ENCODE measurements around the gene PSG4. TPM values are rescaled to one million over a fixed set of nuclear protein-coding genes. Genes with fewer than 3 reads are reported as not detected.
"Not testable (repeated sequence)": the region's sequence is repeated elsewhere in the genome, so short reads cannot be mapped to it uniquely, and the experiment has no call there.

The PSG4 gene
- total RNA-seq (not detected), polyA plus RNA-seq (not detected)

DNA sequence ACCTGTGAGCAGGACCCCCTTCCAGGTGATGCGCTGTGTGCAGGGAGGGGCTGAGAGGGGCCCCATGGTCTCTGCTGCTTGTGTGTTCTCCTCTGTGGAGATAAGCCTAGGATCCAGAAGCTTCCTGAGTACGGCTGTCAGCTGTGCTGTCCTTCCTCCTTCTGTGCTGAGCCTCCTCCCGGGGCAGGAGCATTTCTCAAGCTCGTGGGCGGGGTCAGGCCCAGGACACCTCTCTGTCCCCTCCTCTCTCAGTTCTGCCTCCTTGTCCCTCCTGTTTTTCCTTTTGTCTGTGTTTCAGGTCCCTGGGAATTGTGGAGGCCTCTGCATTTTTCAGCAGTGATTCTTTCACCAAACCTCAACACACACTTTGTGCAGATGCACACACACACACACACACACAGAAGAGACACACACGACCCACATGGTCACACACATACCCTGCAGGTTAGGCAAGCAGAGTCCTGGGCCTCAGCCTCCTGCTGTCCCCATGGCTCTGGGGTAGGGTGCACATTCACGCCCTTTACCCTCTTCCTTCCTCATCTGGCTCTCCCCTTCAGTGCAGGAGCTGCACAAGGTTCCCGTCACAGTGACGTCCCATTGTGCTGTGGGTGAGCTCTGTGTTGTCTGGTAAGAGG, at the start of gene PSG4:
TSS of gene PSG4 (minus strand) at position 168 of the 635 bp plus-strand sequence. CDS start at position 66, 102 bp downstream.
- H3K4me3 ChIP-seq (ENCODE audit: low read length); H3K4me3 Mint-ChIP-seq; H3K9me3 Mint-ChIP-seq; H3K36me3 ChIP-seq (ENCODE audit: insufficient read depth, low read length); POLR2A ChIA-PET; H3K4me1 ChIP-seq (ENCODE audit: insufficient read depth, low read length); H3K4me1 Mint-ChIP-seq; H3K36me3 Mint-ChIP-seq; H3K9me3 ChIP-seq (ENCODE audit: low read length); H3K27ac ChIP-seq (ENCODE audit: low read depth, low read length); DNase-seq; H3K27me3 ChIP-seq (ENCODE audit: insufficient read depth, low read length, poor library complexity, severe bottlenecking); H3K27ac Mint-ChIP-seq; CTCF ChIA-PET: not testable (repeated sequence)
- peaks cover 2 to 19% of the 10 kb centered on the region in 2 donors for H3K27me3 Mint-ChIP-seq

DNA sequence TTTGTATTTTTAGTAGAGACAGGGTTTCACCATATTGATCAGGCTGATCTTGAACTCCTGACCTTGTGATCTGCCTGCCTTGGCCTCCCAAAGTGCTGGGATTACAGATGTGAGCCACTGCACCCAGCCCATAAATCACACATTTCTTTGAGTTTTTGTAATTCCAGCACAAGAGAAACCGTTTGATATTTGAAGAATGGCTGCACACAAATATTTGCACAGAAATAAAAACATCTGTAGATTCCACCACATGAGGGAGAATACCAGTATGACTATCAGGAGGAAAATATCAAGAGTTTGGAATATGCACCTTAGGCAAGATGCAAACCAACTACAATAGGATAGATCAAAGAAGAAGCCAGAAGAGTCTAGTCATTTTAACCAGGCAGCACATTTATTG, 46.0 kb upstream of the PSG4 start:
- CTCF ChIA-PET; H3K4me1 ChIP-seq (ENCODE audit: insufficient read depth, low read length): not testable (repeated sequence)

DNA sequence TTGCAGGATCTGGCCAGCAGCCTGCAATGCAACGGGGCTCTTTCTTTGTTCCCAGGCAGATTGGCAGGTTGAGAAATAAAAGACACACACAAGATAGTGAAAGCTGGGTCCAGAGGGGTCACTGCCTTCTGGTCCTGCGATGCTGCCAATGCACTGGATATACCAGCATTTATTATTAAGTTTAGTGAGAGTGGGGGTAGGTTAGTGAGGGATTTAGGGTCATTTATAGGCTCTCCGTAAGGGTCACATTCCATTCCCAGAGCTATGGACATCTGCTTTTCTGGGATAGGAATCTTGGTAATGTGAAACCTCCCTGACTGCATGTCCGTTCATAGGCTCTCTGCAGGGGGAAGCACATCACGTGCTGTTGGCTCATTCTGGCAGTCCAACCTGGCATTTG, 44.9 kb upstream of the PSG4 start:
- H3K27me3 Mint-ChIP-seq: peaks cover 0 to 22% of the 10 kb centered on the region in 2 donors
- H3K36me3 ChIP-seq (ENCODE audit: insufficient read depth, low read length); H3K4me3 Mint-ChIP-seq; H3K4me1 ChIP-seq (ENCODE audit: insufficient read depth, low read length); H3K27ac Mint-ChIP-seq; DNase-seq; CTCF ChIA-PET; H3K9me3 Mint-ChIP-seq; H3K4me1 Mint-ChIP-seq; H3K36me3 Mint-ChIP-seq; H3K27me3 ChIP-seq (ENCODE audit: insufficient read depth, low read length, poor library complexity, severe bottlenecking); H3K27ac ChIP-seq (ENCODE audit: low read depth, low read length); POLR2A ChIA-PET; H3K9me3 ChIP-seq (ENCODE audit: low read length); H3K4me3 ChIP-seq (ENCODE audit: low read length): not testable (repeated sequence)

More for the DNA sequence above, 46.0 kb upstream of the PSG4 start:
- H3K27me3 Mint-ChIP-seq: peaks cover 0 to 22% of the 10 kb centered on the region in 2 donors
- H3K27ac ChIP-seq (ENCODE audit: low read depth, low read length); H3K36me3 ChIP-seq (ENCODE audit: insufficient read depth, low read length); H3K27me3 ChIP-seq (ENCODE audit: insufficient read depth, low read length, poor library complexity, severe bottlenecking); H3K27ac Mint-ChIP-seq; H3K9me3 ChIP-seq (ENCODE audit: low read length); H3K36me3 Mint-ChIP-seq; H3K4me1 Mint-ChIP-seq; POLR2A ChIA-PET; H3K9me3 Mint-ChIP-seq; H3K4me3 ChIP-seq (ENCODE audit: low read length); H3K4me3 Mint-ChIP-seq; DNase-seq: not testable (repeated sequence)

DNA sequence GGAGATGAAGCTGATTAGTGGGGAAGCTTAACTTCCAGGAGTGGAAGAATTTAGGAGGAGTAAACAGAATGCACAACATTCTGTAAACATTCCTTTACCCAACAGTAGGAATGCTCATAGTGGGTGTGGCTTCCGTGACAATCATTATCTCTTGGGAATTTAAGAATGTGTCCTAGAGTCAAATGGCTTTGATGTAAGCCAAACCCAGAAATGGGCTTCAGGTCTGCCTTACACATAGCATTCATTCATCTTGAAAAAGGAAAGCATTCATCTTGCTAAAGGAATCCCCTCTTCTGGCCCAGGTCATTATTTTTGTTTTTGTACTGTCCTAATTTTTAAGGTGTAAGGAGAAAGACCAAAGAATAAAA, 43.2 kb upstream of the PSG4 start:
- H3K4me3 ChIP-seq (ENCODE audit: low read length); DNase-seq; H3K4me1 ChIP-seq (ENCODE audit: insufficient read depth, low read length); CTCF ChIA-PET; H3K9me3 ChIP-seq (ENCODE audit: low read length); H3K4me3 Mint-ChIP-seq; POLR2A ChIA-PET; H3K27ac ChIP-seq (ENCODE audit: low read depth, low read length); H3K36me3 ChIP-seq (ENCODE audit: insufficient read depth, low read length); H3K27ac Mint-ChIP-seq; H3K36me3 Mint-ChIP-seq; H3K4me1 Mint-ChIP-seq; H3K27me3 ChIP-seq (ENCODE audit: insufficient read depth, low read length, poor library complexity, severe bottlenecking): not testable (repeated sequence)
- H3K27me3 Mint-ChIP-seq: peaks cover 0 to 22% of the 10 kb centered on the region in 2 donors
- peaks cover 0 to 13% (median 4%) of the 10 kb centered on the region in 5 donors for H3K9me3 Mint-ChIP-seq

DNA sequence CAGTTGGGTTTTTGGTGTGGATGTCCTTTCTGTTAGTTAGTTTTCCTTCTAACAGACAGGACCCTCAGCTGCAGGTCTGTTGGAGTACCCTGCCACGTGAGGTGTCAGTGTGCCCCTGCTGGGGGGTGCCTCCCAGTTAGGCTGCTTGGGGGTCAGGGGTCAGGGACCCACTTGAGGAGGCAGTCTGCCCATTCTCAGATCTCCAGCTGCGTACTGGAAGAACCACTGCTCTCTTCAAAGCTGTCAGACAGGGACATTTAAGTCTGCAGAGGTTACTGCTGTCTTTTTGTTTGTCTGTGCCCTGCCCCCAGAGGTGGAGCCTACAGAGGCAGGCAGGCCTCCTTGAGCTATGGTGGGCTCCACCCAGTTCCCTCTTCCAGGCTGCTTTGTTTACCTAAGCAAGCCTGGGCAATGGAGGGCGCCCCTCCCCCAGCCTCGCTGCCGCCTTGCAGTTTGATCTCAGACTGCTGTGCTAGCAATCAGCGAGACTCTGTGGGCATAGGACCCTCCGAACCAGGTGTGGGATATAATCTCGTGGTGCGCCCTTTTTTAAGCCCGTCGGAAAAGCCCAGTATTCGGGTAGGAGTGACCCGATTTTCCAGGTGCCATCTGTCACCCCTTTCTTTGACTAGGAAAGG, 41.9 kb upstream of the PSG4 start:
- peaks cover 0 to 22% of the 10 kb centered on the region in 2 donors for H3K27me3 Mint-ChIP-seq
- H3K4me1 ChIP-seq (ENCODE audit: insufficient read depth, low read length); DNase-seq; H3K4me3 ChIP-seq (ENCODE audit: low read length); H3K36me3 Mint-ChIP-seq; POLR2A ChIA-PET; H3K36me3 ChIP-seq (ENCODE audit: insufficient read depth, low read length); CTCF ChIA-PET; H3K4me1 Mint-ChIP-seq; H3K9me3 ChIP-seq (ENCODE audit: low read length); H3K27me3 ChIP-seq (ENCODE audit: insufficient read depth, low read length, poor library complexity, severe bottlenecking); H3K27ac ChIP-seq (ENCODE audit: low read depth, low read length); H3K4me3 Mint-ChIP-seq; H3K27ac Mint-ChIP-seq: not testable (repeated sequence)
- peaks cover 0 to 13% (median 4%) of the 10 kb centered on the region in 5 donors for H3K9me3 Mint-ChIP-seq

DNA sequence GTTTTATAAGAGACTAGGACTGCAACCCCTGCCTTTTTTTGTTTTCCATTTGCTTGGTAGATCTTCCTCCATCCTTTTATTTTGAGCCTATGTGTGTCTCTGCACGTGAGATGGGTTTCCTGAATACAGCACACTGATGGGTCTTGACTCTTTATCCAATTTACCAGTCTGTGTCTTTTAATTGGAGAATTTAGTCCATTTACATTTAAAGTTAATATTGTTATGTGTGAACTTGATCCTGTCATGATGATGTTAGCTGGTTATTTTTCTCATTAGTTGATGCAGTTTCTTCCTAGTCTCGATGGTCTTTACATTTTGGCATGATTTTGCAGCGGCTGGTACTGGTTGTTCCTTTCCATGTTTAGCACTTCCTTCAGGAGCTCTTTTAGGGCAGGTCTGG, 40.4 kb upstream of the PSG4 start:
- DNase-seq, POLR2A ChIA-PET: not testable (repeated sequence)

DNA sequence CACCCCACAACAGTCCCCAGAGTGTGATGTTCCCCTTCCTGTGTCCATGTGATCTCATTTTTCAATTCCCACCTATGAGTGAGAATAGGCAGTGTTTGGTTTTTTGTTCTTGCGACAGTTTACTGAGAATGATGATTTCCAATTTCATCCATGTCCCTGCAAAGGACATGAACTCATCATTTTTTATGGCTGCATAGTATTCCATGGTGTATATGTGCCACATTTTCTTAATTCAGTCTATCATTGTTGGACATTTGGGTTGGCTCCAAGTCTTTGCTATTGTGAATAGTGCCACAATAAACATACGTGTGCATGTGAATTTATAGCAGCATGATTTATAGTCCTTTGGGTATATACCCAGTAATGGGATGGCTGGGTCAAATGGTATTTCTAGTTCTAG, 36.8 kb upstream of the PSG4 start:
- H3K27ac Mint-ChIP-seq; H3K4me3 ChIP-seq (ENCODE audit: low read length); CTCF ChIA-PET; H3K27me3 ChIP-seq (ENCODE audit: insufficient read depth, low read length, poor library complexity, severe bottlenecking); H3K4me1 Mint-ChIP-seq; H3K4me3 Mint-ChIP-seq; H3K27ac ChIP-seq (ENCODE audit: low read depth, low read length); H3K4me1 ChIP-seq (ENCODE audit: insufficient read depth, low read length); H3K36me3 ChIP-seq (ENCODE audit: insufficient read depth, low read length); DNase-seq; H3K36me3 Mint-ChIP-seq; H3K27me3 Mint-ChIP-seq; POLR2A ChIA-PET; H3K9me3 ChIP-seq (ENCODE audit: low read length): not testable (repeated sequence)
- peaks cover 7 to 26% (median 14%) of the 10 kb centered on the region in 5 donors for H3K9me3 Mint-ChIP-seq

More for the DNA sequence above, 40.4 kb upstream of the PSG4 start:
- CTCF ChIA-PET; H3K4me1 ChIP-seq (ENCODE audit: insufficient read depth, low read length); H3K4me1 Mint-ChIP-seq; H3K4me3 Mint-ChIP-seq; H3K36me3 Mint-ChIP-seq; H3K36me3 ChIP-seq (ENCODE audit: insufficient read depth, low read length); H3K27me3 ChIP-seq (ENCODE audit: insufficient read depth, low read length, poor library complexity, severe bottlenecking); H3K9me3 ChIP-seq (ENCODE audit: low read length); H3K27ac Mint-ChIP-seq; H3K4me3 ChIP-seq (ENCODE audit: low read length); H3K27ac ChIP-seq (ENCODE audit: low read depth, low read length): not testable (repeated sequence)
- H3K27me3 Mint-ChIP-seq: peaks cover 0 to 19% of the 10 kb centered on the region in 2 donors
- H3K9me3 Mint-ChIP-seq: peaks cover 0 to 19% (median 9%) of the 10 kb centered on the region in 5 donors

DNA sequence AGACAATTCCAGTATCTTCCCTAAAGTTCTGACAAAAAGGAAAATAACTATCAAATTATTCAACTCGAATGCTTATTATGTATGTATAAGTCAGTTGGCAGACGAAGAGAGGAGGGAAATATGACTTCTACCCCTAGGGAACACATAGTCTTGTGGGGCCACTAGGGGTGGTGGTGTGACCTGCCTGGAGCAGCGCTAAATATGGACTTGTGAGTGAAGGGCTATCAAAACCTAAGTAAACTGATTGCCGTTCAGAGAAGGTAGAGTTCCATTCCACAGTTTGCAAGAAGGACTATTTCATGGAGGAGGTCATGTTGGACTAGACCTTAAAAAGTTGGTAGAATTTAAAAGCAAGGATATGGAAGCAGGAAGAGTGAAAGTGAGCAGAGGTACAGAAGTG, 32.8 kb upstream of the PSG4 start:
- H3K27ac ChIP-seq (ENCODE audit: low read depth, low read length); H3K4me1 ChIP-seq (ENCODE audit: insufficient read depth, low read length); H3K4me3 Mint-ChIP-seq; H3K27ac Mint-ChIP-seq; H3K36me3 ChIP-seq (ENCODE audit: insufficient read depth, low read length); H3K36me3 Mint-ChIP-seq; H3K4me3 ChIP-seq (ENCODE audit: low read length); DNase-seq; CTCF ChIA-PET; POLR2A ChIA-PET; H3K27me3 ChIP-seq (ENCODE audit: insufficient read depth, low read length, poor library complexity, severe bottlenecking); H3K27me3 Mint-ChIP-seq; H3K9me3 ChIP-seq (ENCODE audit: low read length); H3K4me1 Mint-ChIP-seq: not testable (repeated sequence)
- peaks cover 7 to 21% (median 12%) of the 10 kb centered on the region in 5 donors for H3K9me3 Mint-ChIP-seq

Data from CD8-positive, alpha-beta memory T cell (primary cell).